Fibroblast of skin of abdomen (primary cell): Measurements from ENCODE around the gene PPP2CA.
A peak's percentile ranks its signal among the peaks of the same experiment; 100 is the strongest.

Source experiments
- DNase-seq: peaks from one replicate; pipeline ENCODE4 v3.0.0-alpha.2; 2013

Gene PPP2CA

GRCh38 chr5:134146651-134147518 lies 79.0 kb downstream of the PPP2CA start:
- no peak for DNase-seq

- DNase-seq = peak; percentile 56
Measured at GRCh38 chr5:134145779-134146581, 79.9 kb downstream of the PPP2CA start.

- DNase-seq = no peak
Measured at GRCh38 chr5:134145041-134145757, 80.7 kb downstream of the PPP2CA start.
